ENCODE results near the gene ATP2A3. TPM values are rescaled to one million over a fixed set of nuclear protein-coding genes. Genes with fewer than 3 reads are reported as not detected.

ATP2A3 gene
- total RNA-seq, 1 donor from 2014 or later: 1.5 TPM

DNA sequence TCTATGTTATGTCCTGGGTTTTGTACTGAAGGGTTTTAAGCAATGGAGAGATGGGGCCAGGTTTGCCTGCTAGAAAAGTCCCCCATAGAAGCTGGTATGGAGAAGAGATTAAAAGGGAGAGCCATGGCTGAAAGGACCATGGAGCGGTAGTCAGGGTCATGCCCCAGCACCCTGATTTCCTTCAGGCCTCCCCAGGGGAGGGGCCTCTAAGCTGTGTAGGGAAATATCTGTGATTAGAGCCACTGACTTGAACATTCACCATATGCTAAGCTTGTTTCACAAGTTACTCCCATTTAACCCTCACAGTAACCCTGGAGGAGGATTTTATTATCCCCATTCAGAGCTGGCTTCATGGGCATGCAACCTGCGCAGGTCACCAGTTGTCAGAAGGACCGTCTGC is 3.8 kb upstream of the ATP2A3 start:
- no peak for DNase-seq (ENCODE audit: low read depth)
- H3K4me1 ChIP-seq (ENCODE audit: insufficient read depth, low read length): peaks cover 12% of the 10 kb centered on the region
- no peaks in the 10 kb centered on the region for H3K79me2 ChIP-seq (ENCODE audit: insufficient read depth, low read length)
- peaks cover 5% of the 10 kb centered on the region for H3K4me1 Mint-ChIP-seq (ENCODE audit: low read depth, unreplicated experiment)
- no peak overlapping the region for H3K27ac Mint-ChIP-seq (ENCODE audit: unreplicated experiment)
- no peak overlapping the region for H3K4me3 Mint-ChIP-seq (ENCODE audit: unreplicated experiment)
- no peaks in the 10 kb centered on the region for H3K36me3 ChIP-seq (ENCODE audit: insufficient read depth, low read length)
- H4K20me1 ChIP-seq (ENCODE audit: insufficient read depth, low read length): no peaks in the 10 kb centered on the region
- no peak for TF ChIP-seq EZH2 (IDR thresholded peaks at IDR 0.05; ENCODE audit: insufficient read depth, low read length)
- TF ChIP-seq, protein P1, sequence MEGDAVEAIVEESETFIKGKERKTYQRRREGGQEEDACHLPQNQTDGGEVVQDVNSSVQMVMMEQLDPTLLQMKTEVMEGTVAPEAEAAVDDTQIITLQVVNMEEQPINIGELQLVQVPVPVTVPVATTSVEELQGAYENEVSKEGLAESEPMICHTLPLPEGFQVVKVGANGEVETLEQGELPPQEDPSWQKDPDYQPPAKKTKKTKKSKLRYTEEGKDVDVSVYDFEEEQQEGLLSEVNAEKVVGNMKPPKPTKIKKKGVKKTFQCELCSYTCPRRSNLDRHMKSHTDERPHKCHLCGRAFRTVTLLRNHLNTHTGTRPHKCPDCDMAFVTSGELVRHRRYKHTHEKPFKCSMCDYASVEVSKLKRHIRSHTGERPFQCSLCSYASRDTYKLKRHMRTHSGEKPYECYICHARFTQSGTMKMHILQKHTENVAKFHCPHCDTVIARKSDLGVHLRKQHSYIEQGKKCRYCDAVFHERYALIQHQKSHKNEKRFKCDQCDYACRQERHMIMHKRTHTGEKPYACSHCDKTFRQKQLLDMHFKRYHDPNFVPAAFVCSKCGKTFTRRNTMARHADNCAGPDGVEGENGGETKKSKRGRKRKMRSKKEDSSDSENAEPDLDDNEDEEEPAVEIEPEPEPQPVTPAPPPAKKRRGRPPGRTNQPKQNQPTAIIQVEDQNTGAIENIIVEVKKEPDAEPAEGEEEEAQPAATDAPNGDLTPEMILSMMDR (IDR thresholded peaks at IDR 0.05; ENCODE audit: insufficient read depth, low read depth, low read length): no peak
- no peak overlapping the region for H3K4me3 ChIP-seq (ENCODE audit: insufficient read depth, low read depth, low read length)
- no peak overlapping the region for H2AFZ ChIP-seq (ENCODE audit: low read depth, low read length)
- H3K9me3 ChIP-seq (ENCODE audit: insufficient read depth, low read depth, low read length): no peaks in the 10 kb centered on the region
- H3K9ac ChIP-seq (ENCODE audit: low read length): no peak overlapping the region
- H3K27me3 Mint-ChIP-seq (ENCODE audit: low read depth, unreplicated experiment): peaks cover 38% of the 10 kb centered on the region
- no peak overlapping the region for H3K27ac ChIP-seq (ENCODE audit: low read depth, low read length)
- H3K36me3 Mint-ChIP-seq (ENCODE audit: low read depth, unreplicated experiment): no peaks in the 10 kb centered on the region
- H3K4me2 ChIP-seq (ENCODE audit: low read length): no peak overlapping the region
- no peaks in the 10 kb centered on the region for H3K9me3 Mint-ChIP-seq (ENCODE audit: unreplicated experiment)
- FAIRE-seq: no peak
- H3K27me3 ChIP-seq (ENCODE audit: insufficient read depth, low read length): peaks cover 22% of the 10 kb centered on the region

- Mint-ChIP-seq H3K36me3 (ENCODE audit: low read depth, unreplicated experiment) (no peaks in the 10 kb centered on the region), H3K4me1 (ENCODE audit: low read depth, unreplicated experiment) (peaks cover 5% of the 10 kb centered on the region), H3K27me3 (ENCODE audit: low read depth, unreplicated experiment) (peaks cover 44% of the 10 kb centered on the region), H3K9me3 (ENCODE audit: unreplicated experiment) (no peaks in the 10 kb centered on the region), H3K27ac (ENCODE audit: unreplicated experiment) (no peak overlapping the region), H3K4me3 (ENCODE audit: unreplicated experiment) (no peak overlapping the region)
- no peaks in the 10 kb centered on the region for H3K36me3 ChIP-seq (ENCODE audit: insufficient read depth, low read length)
- FAIRE-seq (no peak), DNase-seq (ENCODE audit: low read depth) (no peak)
- H3K27ac ChIP-seq (ENCODE audit: low read depth, low read length): no peak overlapping the region
- H4K20me1 ChIP-seq (ENCODE audit: insufficient read depth, low read length): no peaks in the 10 kb centered on the region
- H3K4me3 ChIP-seq (ENCODE audit: insufficient read depth, low read depth, low read length): no peak overlapping the region
- no peak overlapping the region for H2AFZ ChIP-seq (ENCODE audit: low read depth, low read length)
- H3K9ac ChIP-seq (ENCODE audit: low read length): no peak overlapping the region
- TF ChIP-seq, protein P1 (IDR thresholded peaks at IDR 0.05; ENCODE audit: insufficient read depth, low read depth, low read length): no peak
- TF ChIP-seq EZH2 (IDR thresholded peaks at IDR 0.05; ENCODE audit: insufficient read depth, low read length): no peak
- H3K79me2 ChIP-seq (ENCODE audit: insufficient read depth, low read length): no peaks in the 10 kb centered on the region
- H3K4me1 ChIP-seq (ENCODE audit: insufficient read depth, low read length): peaks cover 12% of the 10 kb centered on the region
- H3K4me2 ChIP-seq (ENCODE audit: low read length): no peak overlapping the region
- peaks cover 33% of the 10 kb centered on the region for H3K27me3 ChIP-seq (ENCODE audit: insufficient read depth, low read length)
- H3K9me3 ChIP-seq (ENCODE audit: insufficient read depth, low read depth, low read length): no peaks in the 10 kb centered on the region
These were observed 2.6 kb upstream of the ATP2A3 start for GRCh38 chr17:3966720-3967363.

DNA sequence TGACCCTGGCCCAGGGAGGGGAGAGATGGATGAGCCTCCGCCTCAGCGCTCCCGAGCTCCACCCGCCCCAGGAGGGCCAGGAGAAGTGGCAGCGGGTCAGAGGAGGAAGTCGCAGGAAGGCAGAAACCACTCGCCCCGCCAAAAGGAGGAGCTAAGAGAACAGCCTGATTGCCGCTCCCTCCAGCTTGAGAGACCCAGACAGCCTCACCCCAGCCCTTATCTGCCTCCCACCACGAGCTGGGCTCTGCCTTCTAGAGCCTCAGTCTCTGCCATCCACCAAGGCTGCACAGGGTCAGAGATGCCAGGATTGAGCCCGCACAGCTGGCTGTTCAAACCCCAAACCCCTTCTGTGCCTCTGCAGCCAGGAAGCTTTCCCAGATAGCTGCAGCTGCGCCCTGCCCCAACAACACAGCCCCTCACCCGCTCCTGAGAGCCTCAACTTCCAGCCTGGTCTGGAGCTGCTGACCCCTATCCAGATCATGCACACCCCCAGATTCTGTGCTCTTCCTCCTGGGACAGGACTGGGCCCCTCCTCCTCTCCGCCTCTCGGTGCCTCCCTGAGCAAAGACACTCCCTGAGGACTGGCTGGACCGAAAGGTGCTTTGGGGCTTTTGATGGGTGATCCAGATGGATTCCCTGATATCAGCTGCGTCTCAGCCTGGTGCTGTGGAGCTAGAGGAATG is 1.0 kb upstream of the ATP2A3 start:
- Mint-ChIP-seq H3K9me3 (ENCODE audit: unreplicated experiment) (no peaks in the 10 kb centered on the region), H3K4me3 (ENCODE audit: unreplicated experiment) (no peak overlapping the region), H3K4me1 (ENCODE audit: low read depth, unreplicated experiment) (peaks cover 5% of the 10 kb centered on the region), H3K36me3 (ENCODE audit: low read depth, unreplicated experiment) (no peaks in the 10 kb centered on the region), H3K27ac (ENCODE audit: unreplicated experiment) (no peak overlapping the region), H3K27me3 (ENCODE audit: low read depth, unreplicated experiment) (peaks cover 47% of the 10 kb centered on the region)
- no peak for FAIRE-seq
- Histone ChIP-seq H3K36me3 (ENCODE audit: insufficient read depth, low read length) (no peaks in the 10 kb centered on the region), H2AFZ (ENCODE audit: low read depth, low read length) (peak overlapping the region; percentile 77), H3K27ac (ENCODE audit: low read depth, low read length) (no peak overlapping the region), H3K9me3 (ENCODE audit: insufficient read depth, low read depth, low read length) (no peaks in the 10 kb centered on the region), H3K4me3 (ENCODE audit: insufficient read depth, low read depth, low read length) (no peak overlapping the region), H3K79me2 (ENCODE audit: insufficient read depth, low read length) (no peaks in the 10 kb centered on the region), H3K4me2 (ENCODE audit: low read length) (peak overlapping the region; percentile 79), H3K9ac (ENCODE audit: low read length) (no peak overlapping the region), H3K27me3 (ENCODE audit: insufficient read depth, low read length) (peaks cover 28% of the 10 kb centered on the region), H4K20me1 (ENCODE audit: insufficient read depth, low read length) (no peaks in the 10 kb centered on the region), H3K4me1 (ENCODE audit: insufficient read depth, low read length) (peaks cover 12% of the 10 kb centered on the region)
- no peak for DNase-seq (ENCODE audit: low read depth)
- no peak for TF ChIP-seq EZH2 (IDR thresholded peaks at IDR 0.05; ENCODE audit: insufficient read depth, low read length)
- TF ChIP-seq, protein P1 (IDR thresholded peaks at IDR 0.05; ENCODE audit: insufficient read depth, low read depth, low read length): no peak

Data from astrocyte (in vitro differentiated cells and primary cell).